SJCRH30 (cell line): ENCODE data around the gene FST. TPM values are rescaled to one million over a fixed set of nuclear protein-coding genes. Genes with fewer than 3 reads are reported as not detected.

Source experiments
- total RNA-seq: library from RNA; depleted of rRNA; stranded (reverse); fragments of >200 nt; shearing (Covaris generic); gene quantifications from 2 replicates; pipeline ENCODE4 v1.2.3, GENCODE V29; 2014; rRNA removed

Gene FST
- total RNA-seq, 1 experiment from 2014 or later: 25.0 TPM

Other genes with a start within 250 kb of the FST start
- 80.7 and 91.6 TPM in 2 replicates for gene NDUFS4, start 80.0 kb downstream of the FST start, total RNA-seq